Measurements from ENCODE around the gene CEMIP. TPM values are rescaled to one million over a fixed set of nuclear protein-coding genes. Genes with fewer than 3 reads are reported as not detected.
A peak's percentile ranks its signal among the peaks of the same experiment; 100 is the strongest.

CEMIP gene
- total and polyA plus RNA-seq, 10 of the 15 experiments (the other 5 are each of a cell fraction or from before 2014, with no cell fraction given), result 0.01 to 0.44 (median 0.16) TPM; not detected in 6

GRCh38 chr15:80856400-80856799 is 77.2 kb downstream of the CEMIP start:
- no peak for FAIRE-seq
- intact Hi-C loops (cut with micrococcal nuclease; ENCODE audit: unreplicated experiment), result no loop called here

More at GRCh38 chr15:80856400-80856799, 77.2 kb downstream of the CEMIP start:
- ChIA-PET RAD21 (ENCODE audit: unreplicated experiment) (interaction anchor here (0.7 to 1.0 kb wide), 2 partner anchors 76 to 80 kb away, joined by 3 read pairs; no protein-coding TSS in a partner anchor), CTCF (interaction anchor here (1.0 to 1.1 kb wide), 2 partner anchors 15 to 77 kb away, joined by 3 read pairs; partner anchors contain the start of gene CEMIP), SMC1A (ENCODE audit: uncharacterized antibody, unreplicated experiment) (no interaction called here), POLR2A (no interaction called here)
- BruUV-seq (replicated peaks), result no TSS peak
- H4K20me1 ChIP-seq (ENCODE audit: control insufficient read depth, insufficient read depth), result no peaks in the 10 kb centered on the region
- no peak overlapping the region for H3K4me2 ChIP-seq (ENCODE audit: control insufficient read depth, insufficient read depth)
- H3K4me1 ChIP-seq (ENCODE audit: control insufficient read depth, insufficient read depth, low read length), result no peaks in the 10 kb centered on the region
- 4% methylated on average over 2 of the region's 2 CpGs for WGBS (ENCODE audit: insufficient coverage, insufficient replicate concordance, low lambda C conversion rate, missing lambda C conversion rate)
- no peak overlapping the region for H3K27ac ChIP-seq (ENCODE audit: control insufficient read depth, insufficient read depth)
- no peak overlapping the region for H3K9ac ChIP-seq (ENCODE audit: control insufficient read depth, insufficient read depth, low read length)
- H3K27me3 ChIP-seq (replicated peaks in 1 of 2; ENCODE audit: control insufficient read depth in 2 of 2, insufficient read depth in 2 of 2, low read length in 1 of 2), result peaks cover 10% of the 10 kb centered on the region in 2 experiments; a peak in 3 of 4 replicates
- H3K4me3 ChIP-seq, result no peak overlapping the region
- in situ Hi-C loops (cut with MboI), result no loop called here
- DNase-seq (ENCODE audit: low read depth, low spot score) (no peak), ATAC-seq (no peak)
- no peak overlapping the region for H2AFZ ChIP-seq (ENCODE audit: control insufficient read depth, low read depth, low read length)
- H3K9me3 ChIP-seq (replicated peaks; ENCODE audit: control insufficient read depth, insufficient read depth, low read length), result no peaks in the 10 kb centered on the region
- no peaks in the 10 kb centered on the region for H3K79me2 ChIP-seq (ENCODE audit: control insufficient read depth, insufficient read depth, low read length)
- TF ChIP-seq ZSCAN29 (IDR thresholded peaks at IDR 0.05) (no peak), RAD21 (IDR thresholded peaks at IDR 0.05; ENCODE audit: insufficient read depth, low read depth, low read length) (0 out of 2 replicates have a peak, but pooled peaks have one; percentile 12)
- TF ChIP-seq, protein P1, sequence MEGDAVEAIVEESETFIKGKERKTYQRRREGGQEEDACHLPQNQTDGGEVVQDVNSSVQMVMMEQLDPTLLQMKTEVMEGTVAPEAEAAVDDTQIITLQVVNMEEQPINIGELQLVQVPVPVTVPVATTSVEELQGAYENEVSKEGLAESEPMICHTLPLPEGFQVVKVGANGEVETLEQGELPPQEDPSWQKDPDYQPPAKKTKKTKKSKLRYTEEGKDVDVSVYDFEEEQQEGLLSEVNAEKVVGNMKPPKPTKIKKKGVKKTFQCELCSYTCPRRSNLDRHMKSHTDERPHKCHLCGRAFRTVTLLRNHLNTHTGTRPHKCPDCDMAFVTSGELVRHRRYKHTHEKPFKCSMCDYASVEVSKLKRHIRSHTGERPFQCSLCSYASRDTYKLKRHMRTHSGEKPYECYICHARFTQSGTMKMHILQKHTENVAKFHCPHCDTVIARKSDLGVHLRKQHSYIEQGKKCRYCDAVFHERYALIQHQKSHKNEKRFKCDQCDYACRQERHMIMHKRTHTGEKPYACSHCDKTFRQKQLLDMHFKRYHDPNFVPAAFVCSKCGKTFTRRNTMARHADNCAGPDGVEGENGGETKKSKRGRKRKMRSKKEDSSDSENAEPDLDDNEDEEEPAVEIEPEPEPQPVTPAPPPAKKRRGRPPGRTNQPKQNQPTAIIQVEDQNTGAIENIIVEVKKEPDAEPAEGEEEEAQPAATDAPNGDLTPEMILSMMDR (IDR thresholded peaks at IDR 0.05 in 2 of 3, conservative IDR thresholded peaks at IDR 0.05 in 1 of 3; ENCODE audit: control insufficient read depth in 2 of 3, extremely low read depth in 1 of 3, insufficient read depth in 1 of 3, low read depth in 3 of 3, low read length in 3 of 3), result peak in 2 of 3 experiments; percentile 14 to 32; a peak in 3 of 6 replicates
- no peaks in the 10 kb centered on the region for H3K36me3 ChIP-seq (ENCODE audit: control insufficient read depth in 2 of 2, insufficient read depth in 2 of 2, low read length in 1 of 2)

All from GM12878 (cell line).